ENCODE measurements around the gene FRAT2. TPM values are rescaled to one million over a fixed set of nuclear protein-coding genes. Genes with fewer than 3 reads are reported as not detected.

Gene FRAT2
- total RNA-seq, 1 experiment from 2014 or later = 4.7 TPM

- peak overlapping the region; percentile 78 for H3K4me3 ChIP-seq
- H3K9me3 ChIP-seq = no peaks in the 10 kb centered on the region
- peaks cover 9% of the 10 kb centered on the region for H3K36me3 ChIP-seq
- H3K27me3 ChIP-seq = peaks cover 6% of the 10 kb centered on the region
- peak; percentile 53 for DNase-seq
Observed at GRCh38 chr10:97333601-97334369, 744 bp downstream of the FRAT2 start.

- peaks cover 6% of the 10 kb centered on the region for H3K27me3 ChIP-seq
- H3K9me3 ChIP-seq = no peaks in the 10 kb centered on the region
- peak overlapping the region; percentile 63 for H3K4me3 ChIP-seq
- peaks cover 9% of the 10 kb centered on the region for H3K36me3 ChIP-seq
- DNase-seq = no peak
Observed at GRCh38 chr10:97333351-97333600, 1.3 kb downstream of the FRAT2 start.

DNA sequence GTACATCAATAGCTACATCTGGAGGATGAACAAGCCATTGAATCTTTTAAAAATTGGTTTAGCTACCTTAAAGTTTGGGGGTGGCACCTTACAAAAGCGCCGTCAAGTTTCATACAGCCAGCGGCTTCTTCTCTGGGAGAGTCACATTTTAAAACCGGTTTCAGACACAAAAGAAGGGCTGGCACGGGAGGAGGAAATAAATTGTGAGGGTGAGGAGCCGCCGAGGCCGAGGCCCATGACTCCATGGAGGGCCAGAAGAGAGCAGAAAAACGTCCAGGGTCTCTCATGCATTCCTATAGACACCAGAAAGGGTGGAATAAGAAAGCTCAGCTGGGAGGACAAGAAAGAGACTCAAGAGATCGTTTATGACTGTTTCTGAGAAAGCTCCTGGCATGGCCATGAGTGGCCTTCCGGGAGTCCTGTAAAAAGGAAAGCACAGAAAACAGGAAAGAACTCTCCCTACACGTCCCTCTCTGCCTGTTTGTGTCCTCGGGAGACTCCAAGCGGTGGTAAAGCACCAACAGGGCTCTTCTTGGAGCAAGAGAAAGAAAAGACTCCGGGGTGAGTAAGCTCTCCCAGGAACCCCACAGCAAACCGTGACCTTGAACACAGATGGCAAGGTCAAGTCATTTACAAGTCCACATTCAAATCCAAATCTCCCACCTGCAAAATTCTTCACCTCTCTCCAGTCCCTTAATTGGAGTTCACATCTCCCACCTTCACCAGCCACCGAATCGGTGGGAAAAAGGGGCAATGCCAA lies 1.8 kb downstream of the FRAT2 start:
- peak overlapping the region; percentile 63 for H3K4me3 ChIP-seq
- peak; percentile 68 for DNase-seq
- peaks cover 9% of the 10 kb centered on the region for H3K36me3 ChIP-seq
- peaks cover 5% of the 10 kb centered on the region for H3K27me3 ChIP-seq
- H3K9me3 ChIP-seq = no peaks in the 10 kb centered on the region

- H3K27me3 ChIP-seq = no peaks in the 10 kb centered on the region; the same call in 1 of the 2 replicates
- H3K36me3 ChIP-seq = peaks cover 9% of the 10 kb centered on the region
- no peaks in the 10 kb centered on the region for H3K9me3 ChIP-seq
- DNase-seq = no peak
- H3K4me3 ChIP-seq = no peak overlapping the region
Observed at GRCh38 chr10:97331153-97331703, 3.3 kb downstream of the FRAT2 start.

- Histone ChIP-seq H3K36me3 (peaks cover 9% of the 10 kb centered on the region), H3K4me3 (no peak overlapping the region), H3K9me3 (no peaks in the 10 kb centered on the region), H3K27me3 (no peaks in the 10 kb centered on the region)
- DNase-seq = no peak
Observed at GRCh38 chr10:97329766-97330165, 4.8 kb downstream of the FRAT2 start.

GRCh38 chr10:97328646-97329453 lies 5.7 kb downstream of the FRAT2 start:
- Histone ChIP-seq H3K9me3 (no peaks in the 10 kb centered on the region), H3K36me3 (peaks cover 9% of the 10 kb centered on the region), H3K27me3 (no peaks in the 10 kb centered on the region), H3K4me3 (no peak overlapping the region)
- no peak for DNase-seq

DNA sequence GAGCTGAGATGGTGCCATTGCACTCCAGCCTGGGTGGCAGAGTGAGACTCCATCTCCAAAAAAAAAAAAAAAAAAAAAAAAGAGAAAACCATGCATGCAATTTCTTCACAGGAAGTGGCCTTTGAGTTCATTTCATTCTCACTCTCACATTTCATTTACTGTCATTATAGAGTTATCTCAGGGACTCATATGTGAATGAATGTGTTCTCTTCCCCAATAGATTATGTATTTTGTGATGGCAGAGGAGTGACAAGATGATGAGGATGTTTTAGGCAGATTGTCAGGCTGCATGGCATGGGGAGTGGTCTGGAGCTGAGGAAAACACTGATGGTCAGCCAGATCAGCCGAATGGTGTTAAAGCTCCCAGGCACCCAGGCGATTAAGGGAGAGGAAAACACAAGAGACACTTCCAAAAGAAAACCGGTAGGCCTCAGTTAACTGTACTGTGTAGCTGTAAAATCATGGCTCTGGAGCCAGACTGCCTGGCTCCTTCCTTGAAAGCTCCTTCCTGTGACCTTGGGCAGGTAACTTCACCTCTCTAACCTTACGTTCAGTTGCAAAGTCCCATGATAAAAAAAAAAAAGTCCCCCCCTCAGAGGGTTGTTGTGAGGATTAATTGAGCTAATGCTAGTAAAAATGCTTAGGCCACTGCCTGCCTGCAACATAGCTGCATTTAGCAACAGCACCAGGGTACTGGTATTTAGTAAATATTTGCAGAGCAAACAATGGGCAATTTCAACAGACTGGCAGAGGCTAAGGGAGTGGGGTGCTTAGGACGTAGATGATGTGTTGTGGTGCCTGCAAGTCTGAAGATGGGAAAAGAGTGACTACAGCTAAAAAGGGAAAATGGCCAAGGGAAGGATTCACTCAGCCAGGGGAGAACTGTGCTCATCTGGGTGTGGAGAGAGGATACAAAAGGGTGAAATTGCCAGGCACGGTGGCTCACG lies 6.9 kb downstream of the FRAT2 start:
- no peaks in the 10 kb centered on the region for H3K9me3 ChIP-seq
- peaks cover 6% of the 10 kb centered on the region for H3K36me3 ChIP-seq
- no peak for DNase-seq
- no peaks in the 10 kb centered on the region for H3K27me3 ChIP-seq
- no peak overlapping the region for H3K4me3 ChIP-seq

GRCh38 chr10:97325754-97326153 lies 8.8 kb downstream of the FRAT2 start:
- H3K36me3 ChIP-seq = no peaks in the 10 kb centered on the region
- no peak overlapping the region for H3K4me3 ChIP-seq
- H3K27me3 ChIP-seq = no peaks in the 10 kb centered on the region
- no peak for DNase-seq
- no peaks in the 10 kb centered on the region for H3K9me3 ChIP-seq

DNA sequence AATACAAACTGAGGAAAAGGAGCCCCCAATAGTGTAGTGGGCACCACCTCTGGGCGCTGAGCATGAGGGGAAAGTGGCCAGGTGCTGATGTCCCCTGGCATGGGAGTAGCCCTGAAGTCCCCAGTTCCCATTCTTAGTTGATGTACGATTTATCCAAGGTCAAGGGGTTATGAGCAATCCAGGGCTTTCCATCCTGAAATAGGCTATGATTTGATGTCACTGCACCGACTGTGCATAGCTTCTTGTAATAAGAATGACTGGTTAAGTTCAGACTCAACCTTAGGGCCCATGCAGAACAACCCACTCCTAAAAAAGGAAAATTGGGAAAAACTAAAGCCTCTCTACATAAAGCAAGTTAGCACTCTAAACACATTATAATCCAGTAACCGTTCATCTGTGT lies 11.0 kb downstream of the FRAT2 start:
- no peak for DNase-seq
- no peaks in the 10 kb centered on the region for H3K36me3 ChIP-seq
- H3K27me3 ChIP-seq = no peaks in the 10 kb centered on the region
- H3K4me3 ChIP-seq = no peak overlapping the region
- H3K9me3 ChIP-seq = no peaks in the 10 kb centered on the region

DNA sequence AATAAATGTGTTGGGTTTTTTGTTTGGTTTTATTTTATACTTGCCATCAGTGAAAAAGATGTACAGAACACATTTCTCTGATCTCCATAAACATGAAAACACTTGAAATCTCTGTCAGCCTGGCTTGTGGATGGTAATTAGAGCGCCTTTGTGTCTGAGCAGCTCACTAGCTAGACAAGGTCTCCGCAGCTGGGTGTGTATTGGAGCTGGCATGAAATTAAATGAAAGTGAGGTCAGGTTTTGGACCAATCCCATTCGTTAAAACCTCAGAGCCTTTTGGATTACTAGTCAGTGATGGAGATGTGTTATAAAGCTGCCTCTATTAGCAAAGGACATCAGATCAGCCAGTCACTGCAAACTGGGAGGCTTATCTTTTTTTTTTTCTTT lies 12.7 kb downstream of the FRAT2 start:
- no peaks in the 10 kb centered on the region for H3K36me3 ChIP-seq
- H3K27me3 ChIP-seq = no peaks in the 10 kb centered on the region
- H3K4me3 ChIP-seq = no peak overlapping the region
- DNase-seq = no peak
- H3K9me3 ChIP-seq = no peaks in the 10 kb centered on the region

DNA sequence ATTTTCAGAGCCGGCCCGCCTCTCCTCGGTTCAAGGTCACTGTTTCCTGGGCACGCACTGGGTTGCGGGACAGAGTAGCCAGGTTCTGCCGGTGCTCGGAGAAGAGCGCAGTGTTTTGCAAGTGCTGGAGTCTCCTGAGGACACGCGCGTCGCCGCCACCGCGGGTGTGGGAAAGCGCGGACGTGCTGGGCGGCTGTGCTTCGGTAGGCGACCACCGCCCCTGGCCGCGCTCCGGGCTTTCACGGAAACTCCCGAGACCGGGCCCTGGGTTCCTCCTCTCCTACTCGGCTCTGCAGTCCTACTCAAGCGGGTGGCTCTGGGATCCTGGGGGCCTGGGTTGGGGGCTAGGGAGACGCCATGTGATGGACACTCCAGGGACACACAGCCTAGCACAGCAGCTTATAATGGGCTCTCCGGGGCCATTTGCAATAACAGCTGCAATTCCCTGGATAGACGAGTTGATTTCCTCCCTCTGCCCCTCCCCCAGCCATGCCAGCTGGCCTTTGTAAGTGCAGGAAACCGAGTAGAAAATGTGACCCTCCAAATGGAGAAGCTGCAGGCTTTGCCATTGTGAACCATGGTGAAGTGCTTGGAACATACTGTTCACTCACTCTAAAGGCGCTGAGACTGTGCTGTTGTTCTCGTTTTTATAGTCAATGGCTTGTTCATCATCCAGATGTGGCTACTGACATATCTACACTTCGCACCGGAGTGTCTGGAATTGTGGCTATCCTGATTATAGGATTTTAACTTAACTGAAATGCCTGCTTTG lies 13.3 kb downstream of the FRAT2 start:
- Histone ChIP-seq H3K9me3 (no peaks in the 10 kb centered on the region), H3K4me3 (no peak overlapping the region), H3K27me3 (no peaks in the 10 kb centered on the region), H3K36me3 (no peaks in the 10 kb centered on the region)
- no peak for DNase-seq

DNA sequence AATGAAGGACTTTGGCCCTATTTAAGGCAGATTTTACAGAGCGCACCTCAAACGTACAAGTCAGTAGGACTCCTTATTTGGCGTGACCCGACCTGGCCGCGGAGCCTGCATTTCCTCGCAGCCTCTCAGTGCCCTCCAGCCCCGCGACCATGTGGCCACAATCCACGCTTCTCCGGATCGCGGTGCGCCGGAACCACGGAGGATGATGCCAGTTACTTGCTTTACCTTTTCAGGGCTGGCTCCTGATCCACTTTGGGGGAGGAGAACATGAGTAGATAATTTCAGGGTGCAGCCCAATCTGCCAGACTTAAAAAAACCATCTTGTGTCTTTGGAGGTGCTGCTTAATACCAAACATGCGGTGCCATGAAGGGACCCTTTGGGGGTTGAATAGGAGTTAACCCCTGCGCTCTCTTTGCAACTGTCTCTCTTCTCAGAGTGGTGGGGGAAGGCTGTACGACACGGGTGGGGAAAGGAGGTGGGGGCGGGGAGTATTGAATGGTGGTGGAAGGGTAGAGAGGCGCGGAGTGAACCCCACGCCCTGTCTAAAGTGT lies 14.0 kb downstream of the FRAT2 start:
- peak overlapping the region; percentile 43 for H3K4me3 ChIP-seq
- no peaks in the 10 kb centered on the region for H3K9me3 ChIP-seq
- no peaks in the 10 kb centered on the region for H3K36me3 ChIP-seq
- H3K27me3 ChIP-seq = no peaks in the 10 kb centered on the region
- DNase-seq = no peak

DNA sequence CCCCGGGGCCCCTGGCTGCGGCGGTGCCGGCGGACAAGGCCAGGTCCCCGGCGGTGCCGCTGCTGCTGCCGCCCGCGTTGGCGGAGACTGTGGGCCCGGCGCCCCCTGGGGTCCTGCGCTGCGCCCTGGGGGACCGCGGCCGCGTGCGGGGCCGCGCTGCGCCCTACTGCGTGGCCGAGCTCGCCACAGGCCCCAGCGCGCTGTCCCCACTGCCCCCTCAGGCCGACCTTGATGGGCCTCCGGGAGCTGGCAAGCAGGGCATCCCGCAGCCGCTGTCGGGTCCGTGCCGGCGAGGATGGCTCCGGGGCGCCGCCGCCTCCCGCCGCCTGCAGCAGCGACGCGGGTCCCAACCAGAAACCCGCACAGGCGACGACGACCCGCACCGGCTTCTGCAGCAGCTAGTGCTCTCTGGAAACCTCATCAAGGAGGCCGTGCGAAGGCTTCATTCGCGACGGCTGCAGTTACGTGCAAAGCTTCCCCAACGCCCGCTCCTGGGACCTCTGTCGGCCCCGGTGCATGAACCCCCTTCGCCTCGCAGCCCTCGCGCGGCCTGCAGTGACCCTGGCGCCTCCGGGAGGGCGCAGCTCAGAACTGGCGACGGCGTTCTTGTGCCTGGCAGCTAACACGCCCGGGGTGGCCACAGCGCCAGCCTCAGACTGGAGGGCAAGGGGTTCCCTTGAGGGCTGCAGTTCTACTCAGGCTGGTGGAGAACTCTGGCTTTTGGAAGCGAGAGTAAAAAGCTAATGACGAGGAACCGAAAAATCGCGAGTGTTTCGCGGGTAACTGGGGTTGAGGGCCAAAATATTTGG lies 14.7 kb downstream of the FRAT2 start:
- no peaks in the 10 kb centered on the region for H3K36me3 ChIP-seq
- no peaks in the 10 kb centered on the region for H3K27me3 ChIP-seq
- peak; percentile 49 for DNase-seq
- H3K9me3 ChIP-seq = no peaks in the 10 kb centered on the region
- peak overlapping the region; percentile 88 for H3K4me3 ChIP-seq

DNA sequence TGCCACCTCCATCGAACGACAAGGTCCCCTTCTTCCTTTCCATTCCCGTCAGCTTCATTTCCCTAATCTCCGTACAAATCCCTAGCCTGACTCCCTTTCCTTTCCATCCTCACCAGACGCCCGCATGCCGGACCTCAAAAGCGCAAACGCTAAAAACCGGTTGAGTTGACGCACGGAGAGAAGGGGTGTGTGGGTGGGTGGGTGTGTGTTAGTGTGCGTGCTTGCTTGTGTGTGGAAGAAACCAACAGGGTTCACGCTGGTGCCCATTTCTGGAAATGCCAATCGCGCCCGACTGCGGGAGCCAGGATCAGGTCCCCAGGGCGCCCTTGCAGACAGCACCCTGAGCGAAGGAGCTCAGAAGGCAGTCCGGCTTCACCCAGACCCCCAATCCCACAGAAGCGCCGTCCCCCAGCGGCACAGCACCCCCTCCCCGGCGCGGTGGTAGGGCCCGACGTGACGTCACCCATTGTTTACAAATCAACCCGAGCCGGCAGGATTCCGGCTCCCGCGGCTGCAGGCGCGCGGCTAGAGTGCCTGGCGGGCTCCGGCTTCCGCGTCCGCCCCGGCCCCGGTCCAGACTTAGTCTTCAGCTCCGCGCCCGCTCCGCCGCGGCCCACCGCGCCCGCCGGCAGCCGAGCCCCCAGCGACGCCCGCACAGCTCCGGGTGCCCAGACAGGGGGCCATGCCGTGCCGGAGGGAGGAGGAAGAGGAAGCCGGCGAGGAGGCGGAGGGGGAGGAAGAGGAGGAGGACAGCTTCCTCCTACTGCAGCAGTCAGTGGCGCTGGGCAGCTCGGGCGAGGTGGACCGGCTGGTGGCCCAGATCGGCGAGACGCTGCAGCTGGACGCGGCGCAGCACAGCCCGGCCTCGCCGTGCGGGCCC lies 15.5 kb downstream of the FRAT2 start, which contains the start of gene FRAT1:
Gene FRAT1 (plus strand): TSS at position 500 of the 880 bp plus-strand sequence. CDS start 183 bp downstream, at position 683.
- DNase-seq = peak; percentile 90
- H3K36me3 ChIP-seq = no peaks in the 10 kb centered on the region
- H3K27me3 ChIP-seq = no peaks in the 10 kb centered on the region
- H3K9me3 ChIP-seq = no peaks in the 10 kb centered on the region
- H3K4me3 ChIP-seq = peak within 1 kb of the TSS; percentile 88

Data from MG63 (cell line).